Right renal cortex interstitium (tissue), 3 donors: ENCODE measurements around the gene ADARB2. TPM values are rescaled to one million over a fixed set of nuclear protein-coding genes. Genes with fewer than 3 reads are reported as not detected.

Source experiments
- DNase-seq, 3 donors: peaks; one replicate each; pipeline ENCODE4 v3.0.0-alpha.2; 2013; ENCODE audit warnings: low read depth in 3 of 3, low spot score in 2 of 3
- polyA plus RNA-seq, 3 donors: library from polyadenylated mRNA; unstranded; fragments of 120-200 nt; gene quantifications; one replicate each; pipeline ENCODE4 v1.2.1, GENCODE V29; 2013; ENCODE audit not compliant: insufficient read length in 3 of 3

The ADARB2 gene
- polyA plus RNA-seq, 3 donors: 0.87 to 1.4 (median 1.4) TPM

DNA sequence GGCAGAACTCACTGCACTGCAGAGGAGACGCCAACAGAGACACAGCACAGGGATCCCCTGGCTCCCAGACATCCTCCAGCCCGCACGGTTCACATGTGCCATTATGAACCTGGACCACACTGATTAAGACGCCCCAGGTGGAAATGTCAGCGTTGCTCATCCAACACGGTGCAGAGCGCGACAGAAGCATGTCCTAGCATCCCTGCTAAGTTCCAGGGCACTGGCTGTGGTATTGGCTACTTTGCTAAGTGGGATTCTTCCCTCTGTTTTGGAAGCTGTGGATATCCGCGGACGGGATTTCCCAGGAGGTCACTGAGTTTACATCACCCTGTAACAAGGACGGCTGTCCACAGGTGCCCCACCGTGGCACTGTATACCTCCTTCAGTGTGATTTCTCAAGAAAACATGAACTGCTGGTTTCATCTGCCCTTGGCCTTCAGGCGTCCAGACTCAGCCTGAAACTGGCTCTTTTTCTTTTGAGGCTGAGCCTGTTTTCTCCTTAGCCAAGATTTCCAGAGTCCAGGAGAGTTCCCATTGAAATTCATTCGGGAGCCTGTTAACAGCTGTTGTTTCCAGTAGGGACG, 357.1 kb downstream of the ADARB2 start:
- no peak for DNase-seq

DNA sequence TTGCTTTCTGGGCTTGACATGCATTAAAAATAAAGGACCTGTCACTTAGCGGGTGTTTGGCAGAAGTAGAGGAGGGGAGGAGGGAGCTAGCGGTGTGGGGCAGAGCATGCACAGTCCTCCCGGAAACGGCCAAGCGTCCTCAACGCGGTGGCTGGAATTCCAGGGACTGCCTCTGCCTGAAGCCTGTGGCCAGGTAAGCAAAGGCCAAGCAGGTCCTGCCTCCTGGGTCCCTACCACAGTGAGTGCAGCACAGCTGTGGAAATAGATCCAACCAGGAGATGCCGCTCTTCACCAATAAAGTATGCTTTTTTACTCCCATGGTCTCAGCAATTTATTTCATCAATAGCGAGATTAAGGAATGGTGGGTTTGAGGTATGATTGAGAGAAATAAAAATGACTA, 357.7 kb downstream of the ADARB2 start:
- no peak for DNase-seq

DNA sequence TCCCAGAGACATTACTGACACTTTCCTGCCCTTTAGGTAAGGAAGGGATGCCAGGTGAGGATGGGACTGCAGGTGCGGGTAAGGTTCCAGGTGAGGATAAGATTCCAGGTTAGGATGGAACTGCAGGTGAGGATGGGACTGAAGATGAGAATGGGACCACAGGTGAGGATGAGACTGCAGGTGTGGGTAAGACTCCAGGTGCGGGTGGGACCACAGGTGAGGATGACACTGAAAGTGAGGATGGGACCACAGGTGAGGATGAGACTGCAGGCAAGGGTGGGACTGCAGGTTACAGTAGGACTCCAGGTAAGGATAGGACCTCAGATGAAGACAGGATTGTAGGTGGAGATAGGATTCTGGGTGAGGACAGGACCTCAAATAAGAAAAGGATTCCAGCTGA, 358.9 kb downstream of the ADARB2 start:
- DNase-seq: no peak

DNA sequence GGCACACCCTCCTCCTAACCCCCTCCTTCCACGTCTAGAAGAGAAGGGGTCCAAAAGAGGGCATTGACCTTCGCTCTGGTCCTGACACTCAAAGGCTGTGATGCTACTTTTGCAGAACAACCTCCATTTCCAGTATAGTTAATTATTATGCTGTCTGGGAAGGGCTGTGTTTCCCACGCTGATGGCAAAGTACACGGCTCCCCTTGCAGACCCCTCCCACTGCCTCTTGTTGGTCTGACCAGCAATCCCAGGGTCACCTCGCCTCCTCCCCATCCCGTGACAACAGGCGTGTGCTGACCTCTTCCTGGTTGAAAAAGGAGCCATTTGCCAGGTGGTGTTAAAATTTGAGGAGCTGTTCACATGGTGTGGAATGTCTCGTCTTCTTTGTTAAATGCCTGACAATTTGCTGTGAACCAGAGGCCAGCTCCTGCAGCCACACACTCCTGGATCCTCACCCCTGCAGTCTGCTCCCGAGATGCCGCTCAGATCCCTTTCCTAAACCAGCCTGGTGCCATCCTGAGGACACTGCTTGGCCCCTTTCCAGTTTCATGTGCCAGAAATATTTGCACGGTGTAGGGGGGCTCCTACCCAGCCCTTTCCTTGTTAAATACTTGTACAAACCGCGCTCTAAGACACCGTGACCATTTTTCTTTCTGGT, 359.5 kb downstream of the ADARB2 start:
- DNase-seq: no peak

DNA sequence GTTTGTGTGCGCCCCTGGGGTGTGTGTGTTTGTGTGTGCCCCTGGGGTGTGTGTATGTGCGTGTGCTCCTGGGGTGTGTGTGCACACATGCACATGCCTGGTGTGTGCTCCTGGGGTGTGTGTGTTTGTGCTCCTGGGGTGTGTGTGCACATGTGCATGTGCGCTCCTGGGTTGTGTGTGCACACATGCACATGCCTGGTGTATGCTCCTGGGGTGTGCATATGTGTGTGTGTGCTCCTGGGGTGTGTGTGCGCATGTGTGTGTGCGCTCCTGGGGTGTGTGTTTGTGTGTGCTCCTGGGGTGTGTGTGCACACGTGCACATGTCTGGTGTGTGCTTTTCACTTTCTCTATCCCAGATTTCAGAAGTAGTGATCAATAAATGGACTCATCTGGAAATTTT, 360.1 kb downstream of the ADARB2 start:
- no peak for DNase-seq

DNA sequence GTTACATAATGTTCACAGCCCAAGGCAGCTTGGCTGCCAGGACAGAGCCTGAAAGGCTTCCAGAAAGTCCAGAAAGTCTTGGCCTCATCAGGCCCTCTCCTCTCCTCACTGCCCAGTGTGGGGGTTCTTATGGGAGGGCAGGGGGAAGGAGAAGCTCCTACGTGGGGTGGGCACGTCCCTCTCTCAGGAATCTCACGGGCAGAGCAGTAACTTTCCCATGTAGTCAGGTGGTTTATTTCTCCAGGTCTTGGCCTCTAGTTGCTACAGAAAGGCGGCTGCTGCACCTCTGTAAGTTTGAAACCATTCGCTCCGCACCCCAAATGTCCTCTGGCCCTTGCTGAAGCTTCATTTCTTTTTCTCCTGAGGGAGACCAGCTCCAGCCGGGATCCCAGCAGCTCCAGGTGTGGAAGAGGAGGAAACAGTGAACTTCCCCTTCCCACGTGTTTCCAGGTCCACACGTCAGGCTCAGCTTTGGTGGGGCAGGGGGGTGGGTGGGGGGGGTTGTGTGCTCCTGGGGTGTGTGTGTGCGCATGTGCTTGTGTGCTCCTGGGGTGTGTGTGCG, 360.9 kb downstream of the ADARB2 start:
- DNase-seq: no peak

DNA sequence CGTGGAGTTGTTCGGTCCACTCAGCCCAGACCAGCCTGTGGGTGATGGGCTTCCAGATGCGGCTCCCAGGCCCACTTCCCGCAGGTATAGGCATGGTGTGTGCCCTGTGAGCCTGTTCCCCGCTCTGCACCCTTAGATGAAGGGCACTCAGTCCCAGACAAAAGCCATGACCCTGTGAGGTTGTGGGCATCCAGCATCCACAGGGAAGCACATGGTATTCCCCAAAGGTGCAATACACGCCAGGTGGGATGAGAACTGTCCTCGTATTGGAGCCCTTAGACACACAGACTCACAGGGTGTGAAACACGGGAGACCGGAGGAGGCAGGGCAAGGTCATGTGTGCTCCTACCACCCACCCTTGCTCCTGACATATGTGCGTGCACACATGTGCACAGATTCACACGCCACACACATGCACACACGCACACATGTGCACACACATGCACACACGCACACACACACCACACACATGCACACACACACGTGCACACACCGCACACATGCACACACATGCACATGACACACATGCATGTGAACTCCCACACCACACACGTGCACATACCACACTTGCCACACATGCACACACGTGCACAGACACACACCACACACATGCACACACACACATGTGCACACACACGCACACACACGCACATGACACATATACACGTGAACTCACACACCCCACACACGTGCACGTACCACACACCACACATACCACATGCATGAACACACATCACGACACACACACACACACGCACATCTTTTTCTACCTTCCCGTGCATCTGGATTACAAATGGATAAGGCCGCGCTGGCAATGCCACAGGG, 361.8 kb downstream of the ADARB2 start:
- DNase-seq: no peak

DNA sequence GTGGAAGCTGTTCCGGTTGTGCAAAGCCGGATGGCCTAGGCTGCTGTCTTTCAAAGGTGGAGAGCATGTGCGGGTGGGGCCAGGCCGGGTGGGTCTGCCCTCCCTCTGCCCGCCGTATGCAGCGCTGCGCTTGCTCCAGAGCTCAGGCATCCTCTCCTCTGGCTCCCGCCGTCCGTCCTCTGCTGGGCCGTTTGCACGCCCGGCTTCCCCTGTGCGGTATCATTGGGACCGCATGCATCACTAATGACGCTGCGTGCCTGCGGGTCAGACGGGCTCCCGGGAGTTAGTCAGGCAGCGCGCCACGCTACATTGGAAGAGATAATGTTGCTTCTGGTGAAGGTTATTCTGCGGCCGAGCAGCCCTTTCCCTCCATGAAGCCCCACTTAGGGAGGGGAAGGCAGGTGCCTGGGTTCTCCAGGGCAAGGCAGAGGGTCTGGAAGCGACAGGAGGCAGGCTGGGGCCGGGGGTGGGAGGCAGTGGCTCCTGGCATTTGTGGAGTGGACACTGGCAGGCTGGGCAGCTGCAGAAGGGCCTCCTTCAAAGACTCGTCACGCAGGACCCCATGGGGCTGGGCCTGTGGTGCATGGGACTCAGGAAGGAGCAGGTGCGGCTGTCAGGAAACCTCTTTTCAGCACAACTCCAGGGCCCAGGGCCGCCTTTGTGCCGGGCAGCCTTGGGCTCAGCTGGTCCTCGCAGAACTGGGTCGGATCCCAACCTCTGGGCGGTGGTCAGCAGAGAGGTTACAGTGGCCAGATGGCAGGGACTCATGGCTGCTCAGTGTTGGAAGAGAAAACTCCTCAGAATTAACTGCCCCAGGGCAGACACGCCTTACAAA, 362.6 kb downstream of the ADARB2 start:
- DNase-seq: no peak

DNA sequence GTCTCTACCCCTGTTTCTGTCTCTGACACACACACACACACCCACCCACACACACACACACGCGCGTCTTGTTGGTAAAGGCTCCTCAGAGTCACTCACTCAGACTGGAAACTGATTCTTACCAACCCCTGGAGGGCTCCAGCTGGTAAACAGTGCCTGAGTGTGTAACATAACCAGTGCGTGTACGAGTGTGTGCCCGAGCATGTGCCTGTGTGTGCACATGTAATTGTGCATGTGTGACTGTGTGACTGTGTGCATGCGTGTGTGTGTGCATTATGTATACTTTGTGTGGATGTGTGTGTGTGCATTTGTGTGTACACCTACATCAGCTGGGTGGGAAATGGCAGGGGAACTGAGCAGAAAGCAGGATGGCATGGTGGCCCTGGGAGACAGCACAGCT, 364.0 kb downstream of the ADARB2 start:
- DNase-seq: no peak

DNA sequence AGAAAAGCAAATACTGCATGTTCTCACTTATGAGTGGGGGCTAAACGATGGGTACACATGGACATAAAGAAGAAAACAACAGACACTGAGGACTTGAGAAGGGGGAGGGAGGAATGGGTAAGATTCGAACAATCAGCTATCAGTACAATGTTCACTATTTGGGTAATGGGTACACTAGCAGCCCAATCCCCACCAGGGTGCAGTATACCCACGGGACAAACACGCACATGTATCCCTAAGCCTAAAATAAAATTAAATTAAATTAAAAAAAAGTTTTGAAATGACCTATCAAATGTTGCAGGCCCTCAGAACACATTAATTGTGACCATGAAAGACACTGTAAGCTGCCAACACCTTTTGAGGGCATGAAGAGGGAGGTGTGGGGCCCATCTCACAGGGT, 365.1 kb downstream of the ADARB2 start:
- no peak for DNase-seq

DNA sequence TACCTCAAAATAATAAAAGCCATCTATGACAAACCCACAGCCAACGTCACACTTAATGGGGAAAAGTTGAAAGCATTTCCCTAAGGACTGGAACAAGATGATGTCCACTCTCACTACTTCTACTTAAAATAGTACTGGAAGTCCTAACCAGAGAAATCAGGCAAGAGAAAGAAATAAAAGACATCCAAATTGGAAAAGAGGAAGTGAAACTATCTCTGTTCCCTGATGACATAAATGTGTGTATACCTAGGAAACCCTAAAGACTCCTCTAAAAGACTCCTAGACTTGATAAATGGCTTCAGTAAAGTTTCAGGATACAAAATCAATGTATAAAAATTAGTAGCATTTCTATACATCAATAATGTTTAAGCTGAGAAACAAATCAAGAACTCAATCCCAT, 367.0 kb downstream of the ADARB2 start:
- no peak for DNase-seq

DNA sequence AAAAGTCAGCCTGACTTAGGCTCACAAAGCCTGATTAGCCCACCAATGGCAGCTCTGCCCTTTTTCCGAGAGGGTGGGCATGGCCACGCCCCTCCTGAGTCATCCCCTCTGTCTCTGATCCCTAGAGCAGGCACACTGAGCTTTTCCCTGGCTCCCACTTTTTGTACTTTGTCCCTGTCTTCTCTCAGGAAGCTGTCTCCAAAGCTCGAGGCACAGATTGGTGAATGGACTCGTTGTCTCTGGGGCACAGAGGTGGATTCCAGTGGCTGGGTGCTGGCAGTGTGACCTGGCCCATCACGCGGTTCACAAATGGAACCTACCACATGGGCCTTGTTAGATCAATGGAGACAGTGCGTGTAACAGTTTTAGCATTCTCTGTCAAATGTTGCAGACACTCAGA, 367.7 kb downstream of the ADARB2 start:
- no peak for DNase-seq

DNA sequence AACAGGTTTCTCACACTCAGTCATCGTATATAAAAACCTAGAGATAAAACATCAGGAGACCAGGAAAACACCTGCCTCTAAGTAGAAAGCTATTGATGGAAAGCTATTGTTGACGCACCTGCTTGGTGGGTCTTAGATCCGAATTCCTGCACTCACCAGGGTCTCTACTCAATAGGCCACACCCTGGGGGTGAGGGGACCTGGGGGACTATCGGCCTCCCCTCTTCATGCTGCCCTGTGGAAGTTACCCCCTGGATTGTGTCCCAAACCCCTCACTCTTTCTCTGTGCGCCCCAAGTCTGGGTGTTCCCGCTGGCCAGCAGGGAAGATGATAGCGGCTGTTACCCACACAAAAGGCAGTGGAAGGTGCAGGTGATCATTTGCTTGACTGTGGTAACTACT, 368.1 kb downstream of the ADARB2 start:
- DNase-seq: no peak

DNA sequence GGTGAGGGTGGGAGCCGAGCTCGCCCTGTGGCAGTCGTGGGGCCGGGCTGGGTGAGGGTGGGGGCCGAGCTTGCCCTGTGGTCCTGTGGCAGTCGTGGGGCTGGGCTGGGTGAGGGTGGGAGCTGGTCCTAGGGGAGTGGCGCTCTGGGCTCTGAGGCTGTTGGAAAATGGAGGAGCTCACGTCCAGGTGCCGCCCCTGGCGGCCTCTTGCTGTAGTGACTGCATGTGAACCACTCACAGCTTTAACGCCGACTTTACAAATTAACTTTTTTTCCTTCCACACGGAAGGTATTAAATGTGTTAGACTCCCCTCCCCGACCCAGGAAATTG, 368.5 kb downstream of the ADARB2 start:
- DNase-seq: no peak

DNA sequence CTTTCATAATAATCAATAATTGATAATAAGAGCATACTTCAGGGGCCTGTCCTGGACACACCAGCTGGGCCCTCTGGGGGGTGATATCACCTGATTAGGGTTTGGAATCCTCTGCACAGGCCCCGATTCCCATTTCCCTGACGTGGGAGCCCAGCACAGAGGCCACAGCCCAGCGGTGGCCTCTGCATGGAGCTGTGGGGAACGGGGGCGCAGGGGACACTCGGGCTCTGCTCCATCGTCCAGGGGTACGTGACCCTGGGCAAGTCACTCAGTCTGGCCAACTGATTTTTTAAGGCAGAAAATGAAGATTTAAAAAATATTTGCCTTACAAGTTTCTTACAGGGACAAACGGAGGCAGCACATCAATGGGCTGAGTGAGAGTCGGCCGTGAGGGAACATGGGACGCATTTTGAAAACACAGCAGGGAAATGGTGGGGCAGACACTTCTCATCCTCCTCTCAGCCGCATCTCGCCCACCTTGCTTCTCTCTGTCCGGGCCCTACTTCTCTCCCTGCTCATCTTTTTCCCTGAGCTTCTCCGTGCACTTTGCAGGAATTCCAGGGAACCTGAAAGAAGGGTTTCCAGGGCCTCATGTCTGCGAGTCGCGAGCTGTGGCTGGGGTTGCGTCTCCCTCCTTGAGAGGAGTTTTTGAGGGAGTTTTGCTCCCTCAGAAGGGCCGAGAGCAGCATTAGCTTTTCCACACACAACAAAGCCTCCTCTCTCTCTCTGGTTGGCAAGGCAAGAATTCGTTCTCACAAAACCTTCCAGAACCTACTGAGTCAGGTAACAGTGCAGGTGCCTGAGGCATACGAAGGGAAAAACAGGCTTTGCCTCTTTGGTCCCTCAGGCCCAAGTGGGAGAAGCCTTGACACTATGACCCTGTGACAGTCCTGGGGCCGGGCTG, 369.1 kb downstream of the ADARB2 start:
- DNase-seq: no peak

DNA sequence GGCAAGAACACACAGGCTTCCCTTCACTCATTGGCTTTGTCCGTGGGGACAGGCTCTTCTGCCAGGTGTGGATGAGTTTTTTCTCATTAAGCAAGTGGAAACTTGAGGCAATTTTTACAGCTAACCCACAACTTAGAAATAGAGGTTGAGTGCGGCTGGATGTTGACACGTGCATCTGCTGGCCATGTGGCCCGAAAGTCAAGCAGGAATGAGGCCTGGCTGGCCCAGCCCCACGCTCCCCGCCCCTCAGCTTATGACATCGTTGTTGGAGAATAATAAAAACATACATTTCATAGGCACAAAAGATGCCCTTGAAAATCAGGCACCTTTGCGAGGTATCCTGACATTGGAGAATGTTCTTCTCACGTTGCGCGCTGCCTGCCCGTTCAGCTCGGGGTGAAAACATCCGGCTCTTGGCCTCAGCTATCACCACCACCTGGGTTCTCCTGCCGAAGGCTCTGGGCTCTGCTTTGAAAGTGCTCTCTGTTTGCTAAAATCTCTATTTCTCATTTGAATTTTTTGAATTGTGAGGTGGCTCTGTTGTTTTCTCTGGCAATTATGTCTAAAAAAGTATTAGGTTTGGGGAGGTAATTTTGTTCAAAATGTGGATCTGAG, 370.4 kb downstream of the ADARB2 start:
- no peak for DNase-seq

DNA sequence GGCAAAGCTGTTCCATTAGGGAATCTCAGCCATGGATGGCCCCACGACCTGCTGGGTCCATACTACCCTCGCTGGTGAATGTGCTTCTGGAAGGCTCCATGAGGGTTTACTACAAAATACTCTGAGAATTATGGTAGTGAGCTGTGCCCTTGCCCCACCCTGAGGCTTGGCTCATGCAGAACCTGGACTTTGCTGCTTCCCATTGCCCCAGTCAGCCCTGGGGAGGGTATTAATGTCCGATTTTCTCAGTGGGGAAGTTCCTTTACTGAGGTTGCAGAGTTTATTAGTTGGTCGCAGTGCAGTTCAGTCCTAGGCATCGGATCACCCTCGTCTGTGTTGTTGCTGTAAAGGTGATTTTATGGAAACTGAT, 371.0 kb downstream of the ADARB2 start:
- no peak for DNase-seq

DNA sequence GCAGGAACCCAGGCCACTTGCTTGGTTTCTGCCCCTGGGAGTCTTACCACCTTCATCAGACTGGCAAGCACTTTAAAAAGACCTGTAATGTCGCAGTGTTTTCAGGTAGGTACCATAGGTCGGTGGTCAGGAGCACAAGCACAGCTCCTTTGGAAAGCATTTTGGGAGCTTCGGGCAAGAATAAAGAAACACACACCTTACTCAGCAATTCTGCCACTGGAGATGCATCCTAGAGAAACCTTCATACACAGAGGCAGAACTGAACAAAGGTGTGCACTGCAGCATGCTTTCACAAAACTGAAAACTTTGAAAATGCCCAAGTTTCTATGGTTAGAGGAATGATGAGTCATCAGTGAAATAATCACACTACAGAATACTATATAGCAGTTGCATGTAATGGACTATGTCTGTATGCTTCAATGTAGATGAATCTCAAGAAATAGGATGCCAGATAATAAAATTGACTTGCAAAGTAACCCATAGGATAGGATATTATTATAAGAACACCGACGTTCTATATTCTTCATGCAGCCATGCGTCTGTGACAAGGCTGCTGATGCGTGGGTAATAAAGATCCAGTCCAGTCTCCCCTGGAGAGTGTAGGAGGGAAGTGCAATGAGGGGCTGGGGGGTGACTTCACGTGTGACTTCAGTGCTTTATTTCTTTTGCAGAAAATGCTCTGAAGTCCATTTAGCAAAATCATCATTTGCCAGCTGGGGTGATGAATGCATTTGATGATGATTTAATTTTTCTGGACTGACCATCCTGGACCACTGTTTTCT, 371.6 kb downstream of the ADARB2 start:
- no peak for DNase-seq
